DMS 273 treated with DMSO at 0.1 percent for 48 hours (cell line): ENCODE measurements around the gene UBA1.

ENCODE experiments used
- DNase-seq: peaks from one replicate; lab custom pipeline; 2025; lab: John Stamatoyannopoulos, UW

Gene UBA1

DNA sequence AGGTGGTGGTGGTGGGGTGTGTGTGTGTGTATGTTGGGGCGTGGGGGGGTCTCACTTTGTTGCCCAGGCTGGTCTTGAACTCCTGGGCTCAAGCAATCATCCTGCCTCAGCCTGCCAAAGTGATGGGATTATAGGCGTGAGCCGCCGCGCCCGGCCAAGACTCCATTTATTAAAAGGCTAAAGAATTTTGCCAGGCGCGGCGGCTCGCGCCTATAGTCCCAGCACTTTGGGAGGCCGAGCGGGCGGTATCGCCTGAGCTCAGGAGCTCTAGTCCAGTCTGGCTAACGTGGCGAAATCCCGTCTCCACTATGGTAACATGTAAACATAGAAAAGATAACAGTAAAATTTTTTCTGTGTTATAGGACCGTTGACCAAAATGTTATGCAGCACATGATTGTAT lies 3.7 kb upstream of the UBA1 start:
- DNase-seq = no peak

DNA sequence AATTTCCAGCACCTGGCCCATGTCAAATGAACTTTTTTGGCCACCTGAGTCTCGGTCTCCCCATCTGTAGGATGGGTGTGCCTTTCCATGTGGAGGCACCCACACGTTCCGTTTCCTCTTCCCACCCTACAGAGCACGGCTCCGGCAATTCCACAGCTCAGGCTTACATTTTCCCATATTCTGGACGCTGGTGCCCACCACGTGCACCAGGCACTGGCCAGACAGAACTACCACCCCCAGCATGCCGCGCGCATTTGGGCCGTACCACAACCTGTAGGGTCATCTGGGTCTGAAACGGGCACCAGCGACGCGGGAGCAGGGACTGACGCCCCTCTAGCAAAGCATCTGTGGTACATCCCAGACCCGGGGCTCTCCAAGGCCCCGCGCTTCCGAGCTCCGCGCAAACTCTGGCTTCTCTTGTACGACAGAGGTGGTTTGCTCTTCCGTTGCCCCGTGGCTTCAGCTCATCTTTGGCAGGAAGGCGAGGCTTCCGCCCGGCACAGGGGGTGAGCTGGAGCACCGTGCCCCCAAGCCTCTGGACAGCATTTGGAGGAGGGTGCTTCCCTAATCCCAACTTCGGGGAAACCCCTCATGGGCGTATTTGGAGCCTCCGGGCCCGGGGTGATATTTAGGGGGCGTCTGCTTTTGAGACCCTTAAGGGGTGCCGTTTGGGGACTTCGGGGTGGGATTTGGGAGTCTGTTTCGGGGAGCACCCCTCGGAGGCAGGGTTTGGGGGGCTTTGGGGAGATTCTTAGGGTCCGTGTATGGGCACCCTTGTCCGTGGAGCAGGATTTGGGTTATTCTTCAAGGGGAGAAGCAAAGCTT lies 3.0 kb upstream of the UBA1 start:
- peak; percentile 85 for DNase-seq

DNA sequence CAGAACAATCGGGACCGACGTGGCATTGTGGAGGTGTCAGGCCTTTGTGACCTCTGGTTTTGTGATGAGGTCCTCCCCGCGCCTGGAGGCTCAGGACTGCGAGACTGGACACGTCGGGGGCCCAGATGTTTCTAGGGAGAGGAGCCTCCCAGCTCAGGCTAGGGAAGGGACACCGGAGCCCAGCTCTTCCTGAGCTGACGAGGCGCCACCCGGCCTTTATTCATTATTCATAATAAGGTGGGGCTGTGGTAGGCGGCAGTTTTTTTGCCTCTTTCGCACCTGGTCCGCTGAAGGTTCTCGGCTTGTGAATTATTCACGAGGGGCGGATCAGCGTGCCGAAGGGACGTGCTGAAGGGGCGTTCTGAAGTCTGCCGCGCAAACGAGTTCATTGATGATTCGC lies 2.3 kb upstream of the UBA1 start:
- no peak for DNase-seq

DNA sequence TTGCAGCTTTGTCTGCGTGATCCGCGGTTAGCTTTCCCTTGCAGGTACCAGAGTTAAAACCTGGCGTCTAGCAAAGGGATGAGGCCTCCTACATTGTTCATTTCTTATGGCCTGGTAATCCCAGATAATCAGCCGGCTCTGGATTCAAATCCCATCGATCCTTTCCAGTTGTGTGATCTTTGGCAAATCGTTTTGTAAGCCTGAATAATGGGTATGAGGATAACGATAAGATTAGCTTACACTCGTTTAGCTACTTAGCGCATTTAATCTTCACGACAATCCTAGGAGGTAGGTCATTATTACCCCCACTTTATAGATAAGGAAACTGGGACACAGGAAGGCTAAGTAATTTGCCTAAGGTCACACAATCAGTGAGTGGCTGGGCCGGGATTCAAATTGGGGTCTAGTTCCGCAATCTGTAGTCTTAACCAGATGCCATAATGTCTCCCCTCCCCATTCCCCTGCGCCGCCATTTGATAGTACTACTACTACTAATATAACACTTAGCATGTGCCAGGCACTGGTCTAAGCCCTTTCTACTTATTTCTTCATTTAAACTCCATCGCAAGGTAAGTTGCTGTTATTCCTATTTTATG lies 1.7 kb upstream of the UBA1 start:
- DNase-seq = no peak

DNA sequence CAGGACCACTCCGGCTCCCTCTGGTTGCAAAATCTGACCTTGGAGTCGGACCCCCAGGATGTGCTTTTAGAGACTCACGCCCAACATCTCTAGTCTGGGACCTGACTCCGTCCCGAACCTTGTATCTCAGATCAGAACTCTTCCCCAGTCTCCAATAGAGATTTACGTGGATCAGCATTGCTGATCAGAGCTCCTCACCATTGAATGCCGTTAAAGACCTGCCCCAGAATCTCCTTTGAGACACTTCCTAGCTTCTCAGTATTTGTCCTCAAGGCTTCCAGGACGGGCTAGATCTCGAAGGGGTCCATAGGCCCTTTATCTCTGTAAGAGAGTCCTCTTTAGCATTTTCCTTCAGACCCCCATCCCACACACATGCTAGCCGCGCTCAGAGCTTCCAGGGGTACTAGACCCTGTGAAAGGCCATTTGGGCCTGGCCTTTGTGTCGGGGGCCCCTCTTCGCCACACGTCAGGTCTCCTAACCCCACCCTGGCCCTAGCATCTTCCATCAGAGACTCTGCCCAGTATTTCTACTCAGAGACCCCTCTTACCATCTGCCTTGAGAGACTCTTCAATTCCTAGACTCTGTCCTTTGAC lies 662 bp downstream of the UBA1 start:
- no peak for DNase-seq

DNA sequence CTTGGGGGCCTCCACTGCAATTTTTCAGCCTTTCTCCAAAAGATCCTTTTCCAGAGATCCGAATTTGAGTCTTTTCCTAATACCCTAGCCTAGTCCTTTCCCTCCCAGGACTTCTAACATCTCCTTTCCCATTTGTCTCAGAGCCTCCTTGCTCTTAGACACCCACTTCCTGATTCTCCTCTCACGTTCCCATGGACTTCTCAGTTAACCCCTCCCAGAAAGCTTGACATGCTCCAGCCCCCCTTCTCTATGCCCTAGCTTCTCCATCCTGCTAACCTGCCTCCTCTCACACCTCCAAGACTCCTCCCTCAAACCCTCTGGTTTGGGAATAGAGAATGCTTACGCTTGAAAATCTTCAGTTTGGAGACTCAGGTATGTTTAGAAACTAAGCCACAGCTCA lies 2.5 kb downstream of the UBA1 start:
- DNase-seq = no peak

DNA sequence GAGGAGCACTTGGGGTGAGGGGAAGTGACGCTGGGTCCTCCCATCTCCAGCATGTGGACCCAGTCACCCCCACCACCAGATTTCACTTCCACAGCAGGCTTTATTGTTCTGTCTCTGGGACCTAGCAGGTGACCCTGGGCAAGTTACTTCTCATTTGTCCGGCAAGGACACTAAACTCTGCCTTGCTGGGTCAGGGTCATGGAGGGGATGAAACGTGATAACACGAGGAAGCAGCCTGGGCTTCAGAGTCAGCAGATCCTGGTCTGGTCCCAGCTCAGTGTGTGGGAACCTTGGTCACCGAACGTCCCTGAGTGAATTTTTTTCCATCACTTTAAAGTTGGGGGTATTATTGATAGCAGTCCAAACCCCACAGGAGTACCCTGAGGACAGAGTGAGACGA lies 3.9 kb downstream of the UBA1 start:
- DNase-seq = no peak

DNA sequence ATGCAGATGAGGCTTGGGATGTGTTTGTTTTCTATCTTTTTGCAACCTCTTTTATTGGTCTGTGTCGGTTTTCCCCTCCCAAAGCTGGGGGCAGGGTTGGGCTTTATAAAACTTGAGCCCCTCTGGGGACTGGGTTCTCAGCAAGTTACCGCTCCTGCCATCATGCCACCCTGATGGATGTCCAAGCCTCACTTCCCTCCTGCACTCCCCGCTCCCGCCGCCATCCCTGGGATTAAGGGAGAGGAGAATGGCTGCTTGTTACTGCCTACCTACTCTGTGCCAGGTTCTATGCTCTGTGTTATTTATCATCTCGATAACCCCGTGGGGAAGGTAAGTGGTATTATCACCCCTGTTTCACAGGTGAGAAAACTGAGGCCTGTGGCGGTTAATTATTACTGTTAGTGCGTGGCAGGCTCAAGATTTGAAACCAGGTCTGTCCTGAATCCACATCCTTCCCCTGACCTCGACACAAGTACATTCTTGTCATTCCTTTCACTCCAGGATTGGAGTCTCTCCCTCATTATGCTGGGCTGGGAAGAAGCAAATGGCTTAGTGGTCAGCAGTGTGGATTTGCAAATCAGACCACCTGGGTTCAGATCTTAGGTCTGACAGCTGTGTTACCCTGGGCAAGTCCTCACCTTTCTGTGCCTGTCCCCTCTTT lies 4.5 kb downstream of the UBA1 start:
- no peak for DNase-seq

DNA sequence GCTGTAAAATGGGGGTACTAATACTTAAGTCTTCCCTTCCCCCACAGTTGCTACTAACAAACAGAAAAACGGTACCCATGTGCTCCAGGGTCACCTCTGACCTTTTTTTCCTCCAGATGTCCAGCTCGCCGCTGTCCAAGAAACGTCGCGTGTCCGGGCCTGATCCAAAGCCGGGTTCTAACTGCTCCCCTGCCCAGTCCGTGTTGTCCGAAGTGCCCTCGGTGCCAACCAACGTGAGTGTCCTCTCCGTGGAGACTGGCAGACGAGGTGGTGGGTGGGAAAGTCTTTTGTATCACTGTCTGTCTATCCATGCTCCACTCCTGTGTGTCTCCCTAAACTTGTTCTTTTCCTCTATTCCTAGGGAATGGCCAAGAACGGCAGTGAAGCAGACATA lies 5.1 kb downstream of the UBA1 start:
- DNase-seq = no peak

DNA sequence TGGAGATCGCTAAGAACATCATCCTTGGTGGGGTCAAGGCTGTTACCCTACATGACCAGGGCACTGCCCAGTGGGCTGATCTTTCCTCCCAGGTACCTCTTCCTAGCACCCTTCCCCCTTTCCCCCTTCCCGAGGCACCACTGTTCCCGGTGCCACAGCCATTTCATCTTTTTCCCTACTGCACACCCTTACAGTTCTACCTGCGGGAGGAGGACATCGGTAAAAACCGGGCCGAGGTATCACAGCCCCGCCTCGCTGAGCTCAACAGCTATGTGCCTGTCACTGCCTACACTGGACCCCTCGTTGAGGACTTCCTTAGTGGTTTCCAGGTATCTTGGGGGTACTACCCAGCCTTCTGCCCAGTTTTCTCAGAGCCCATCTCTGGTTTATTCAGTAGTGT lies 5.7 kb downstream of the UBA1 start:
- no peak for DNase-seq

DNA sequence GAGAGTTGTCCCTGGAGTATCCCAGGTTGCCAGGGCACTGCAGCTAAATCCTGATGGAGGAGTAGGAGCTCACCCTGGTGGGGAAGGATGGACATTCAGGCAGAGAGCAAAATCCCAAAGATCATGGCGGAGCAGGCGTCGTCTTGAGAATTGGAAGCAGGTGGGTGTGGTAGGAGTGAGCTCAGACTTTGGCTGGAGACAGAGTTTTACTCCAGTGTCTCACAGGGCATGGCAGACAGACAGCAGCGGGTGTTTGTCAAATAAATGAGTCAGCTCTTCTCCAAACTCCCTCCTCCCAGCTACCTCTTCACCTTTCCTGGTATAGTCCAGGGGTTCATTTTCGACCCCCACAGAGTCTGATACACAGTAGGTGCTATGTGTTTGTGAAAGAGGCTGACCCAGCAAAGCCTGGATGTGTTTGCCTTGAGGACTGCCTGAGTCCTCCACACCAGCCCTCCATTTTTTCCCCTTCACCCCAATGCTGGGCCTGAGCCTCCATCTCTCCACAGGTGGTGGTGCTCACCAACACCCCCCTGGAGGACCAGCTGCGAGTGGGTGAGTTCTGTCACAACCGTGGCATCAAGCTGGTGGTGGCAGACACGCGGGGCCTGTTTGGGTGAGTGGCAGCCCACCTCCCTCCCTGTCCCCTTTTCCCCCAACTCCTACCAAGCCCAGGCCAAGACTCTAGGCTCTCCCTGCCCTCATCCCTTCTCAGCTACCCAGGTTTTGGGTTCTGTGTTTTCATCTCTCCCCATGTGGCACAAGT lies 6.9 kb downstream of the UBA1 start:
- no peak for DNase-seq

DNA sequence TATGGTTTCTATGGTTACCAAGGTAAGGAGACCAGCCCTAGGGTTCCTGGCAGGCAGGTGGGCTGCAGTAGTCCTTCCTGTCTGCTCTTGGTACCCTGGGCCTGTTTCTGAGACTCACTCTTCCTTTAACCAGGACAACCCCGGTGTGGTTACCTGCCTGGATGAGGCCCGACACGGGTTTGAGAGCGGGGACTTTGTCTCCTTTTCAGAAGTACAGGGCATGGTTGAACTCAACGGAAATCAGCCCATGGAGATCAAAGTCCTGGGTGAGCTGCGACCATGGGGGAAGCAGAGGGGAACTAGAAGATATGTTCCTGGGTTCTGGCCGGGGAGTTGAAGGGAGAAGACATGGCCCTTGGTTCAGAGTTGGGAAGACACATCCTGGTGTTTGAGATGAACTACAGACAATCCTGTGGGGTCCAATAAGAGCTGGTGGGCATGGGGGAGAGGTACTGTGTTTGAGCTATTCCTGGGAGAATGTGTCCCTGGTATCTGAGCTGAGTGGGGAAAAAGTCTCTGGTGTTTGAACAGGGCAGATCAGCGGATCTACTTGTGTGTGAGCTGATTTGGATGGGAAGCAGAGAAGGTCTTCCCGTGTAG lies 7.8 kb downstream of the UBA1 start:
- no peak for DNase-seq

DNA sequence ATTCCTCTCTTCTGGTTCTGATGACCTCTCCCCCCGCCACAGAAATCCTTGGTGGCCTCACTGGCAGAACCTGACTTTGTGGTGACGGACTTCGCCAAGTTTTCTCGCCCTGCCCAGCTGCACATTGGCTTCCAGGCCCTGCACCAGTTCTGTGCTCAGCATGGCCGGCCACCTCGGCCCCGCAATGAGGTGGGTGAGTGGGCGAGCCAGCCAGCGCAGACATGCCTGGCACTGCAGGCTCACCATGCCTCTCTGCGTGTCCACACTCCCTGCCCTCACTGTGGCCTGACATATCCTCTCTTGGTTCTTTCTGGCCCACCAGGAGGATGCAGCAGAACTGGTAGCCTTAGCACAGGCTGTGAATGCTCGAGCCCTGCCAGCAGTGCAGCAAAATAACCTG lies 8.7 kb downstream of the UBA1 start:
- no peak for DNase-seq

DNA sequence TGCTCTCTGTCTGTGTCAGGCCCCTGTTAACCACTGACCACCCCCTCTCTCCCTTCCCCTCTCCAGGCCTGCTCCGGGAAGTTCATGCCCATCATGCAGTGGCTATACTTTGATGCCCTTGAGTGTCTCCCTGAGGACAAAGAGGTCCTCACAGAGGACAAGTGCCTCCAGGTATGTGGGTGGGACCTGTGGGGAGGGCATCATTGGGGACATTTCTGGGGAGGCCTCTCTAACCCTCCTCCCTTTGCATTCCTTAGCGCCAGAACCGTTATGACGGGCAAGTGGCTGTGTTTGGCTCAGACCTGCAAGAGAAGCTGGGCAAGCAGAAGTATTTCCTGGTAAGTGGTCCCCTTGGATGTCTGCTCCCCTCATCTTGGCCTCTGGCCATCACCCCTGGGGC lies 9.2 kb downstream of the UBA1 start:
- DNase-seq = no peak

DNA sequence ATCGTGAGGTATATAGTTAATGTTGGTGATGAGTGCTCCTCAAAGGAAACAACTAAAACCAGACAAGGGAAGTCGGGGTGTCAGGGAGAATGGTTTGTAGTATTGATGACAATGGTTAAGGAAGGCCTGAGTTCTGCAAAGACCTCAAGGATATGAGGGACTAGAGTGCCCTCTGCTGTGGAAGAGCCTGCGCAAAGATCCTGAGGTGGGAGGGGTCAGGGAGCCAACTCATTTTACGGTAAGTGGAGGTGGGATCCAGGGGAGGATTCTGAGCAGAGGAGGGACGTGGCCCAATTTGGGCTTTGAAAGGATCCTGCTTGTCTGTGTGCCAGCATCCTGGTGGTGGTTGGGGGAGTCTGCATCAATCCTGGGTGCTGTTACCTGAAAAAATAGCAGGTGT lies 11.3 kb downstream of the UBA1 start:
- no peak for DNase-seq

DNA sequence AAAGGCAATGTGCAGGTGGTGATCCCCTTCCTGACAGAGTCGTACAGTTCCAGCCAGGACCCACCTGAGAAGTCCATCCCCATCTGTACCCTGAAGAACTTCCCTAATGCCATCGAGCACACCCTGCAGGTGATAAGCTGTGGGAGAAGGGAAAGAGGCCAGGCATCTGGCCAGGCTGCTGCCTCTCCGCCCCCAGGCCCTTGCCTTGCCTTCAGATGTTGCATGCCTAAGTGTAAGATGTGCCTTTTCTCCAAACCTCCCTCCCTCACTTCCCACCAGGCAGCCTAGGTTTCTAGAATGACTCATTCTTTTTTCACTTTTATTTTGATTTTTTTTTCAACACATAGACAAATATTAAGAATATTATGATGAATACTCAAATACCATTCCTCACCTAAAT lies 12.7 kb downstream of the UBA1 start:
- DNase-seq = no peak

DNA sequence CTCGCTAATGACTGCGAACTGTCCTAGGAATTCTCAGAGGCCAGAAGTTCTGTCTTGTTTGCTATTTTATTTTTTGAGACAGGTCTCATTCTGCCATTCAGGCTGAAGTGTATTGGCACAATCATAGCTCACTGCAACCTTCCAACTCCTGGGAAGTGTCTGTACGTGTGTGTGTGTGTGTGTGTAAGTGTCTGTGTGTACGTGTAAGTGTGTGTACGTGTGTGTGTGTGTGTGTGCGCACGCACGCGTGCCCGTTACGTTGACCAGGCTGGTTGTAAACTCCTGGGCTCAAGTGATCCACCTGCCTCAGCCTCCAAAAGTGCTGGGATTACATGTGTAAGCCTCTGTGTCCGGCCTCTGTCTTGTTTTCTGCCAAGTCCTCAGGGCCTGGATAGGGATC lies 14.5 kb downstream of the UBA1 start:
- DNase-seq = no peak

DNA sequence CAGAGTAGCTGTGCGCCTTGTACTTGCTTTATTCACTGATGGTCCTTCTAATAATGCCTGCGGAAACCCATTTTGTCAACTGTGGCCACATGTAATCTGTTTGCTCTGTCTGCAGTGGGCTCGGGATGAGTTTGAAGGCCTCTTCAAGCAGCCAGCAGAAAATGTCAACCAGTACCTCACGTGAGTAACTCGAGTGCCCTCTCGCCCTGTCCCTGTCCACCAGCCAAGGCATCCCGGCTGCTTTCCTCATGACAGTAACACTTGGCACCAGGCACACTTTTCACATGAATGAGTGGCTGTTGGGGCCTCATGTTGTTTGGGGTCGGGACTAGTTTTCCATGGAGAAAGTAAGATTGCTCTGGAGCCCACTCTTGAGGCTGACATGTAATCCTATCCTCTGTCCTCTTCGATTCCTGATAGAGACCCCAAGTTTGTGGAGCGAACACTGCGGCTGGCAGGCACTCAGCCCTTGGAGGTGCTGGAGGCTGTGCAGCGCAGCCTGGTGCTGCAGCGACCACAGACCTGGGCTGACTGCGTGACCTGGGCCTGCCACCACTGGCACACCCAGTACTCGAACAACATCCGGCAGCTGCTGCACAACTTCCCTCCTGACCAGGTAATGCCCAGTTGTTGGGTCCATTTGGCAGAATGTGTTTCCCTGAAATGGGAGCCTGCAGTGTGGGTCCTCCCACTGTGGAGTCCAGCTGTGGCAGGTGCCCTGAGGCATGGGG lies 16.0 kb downstream of the UBA1 start:
- no peak for DNase-seq

DNA sequence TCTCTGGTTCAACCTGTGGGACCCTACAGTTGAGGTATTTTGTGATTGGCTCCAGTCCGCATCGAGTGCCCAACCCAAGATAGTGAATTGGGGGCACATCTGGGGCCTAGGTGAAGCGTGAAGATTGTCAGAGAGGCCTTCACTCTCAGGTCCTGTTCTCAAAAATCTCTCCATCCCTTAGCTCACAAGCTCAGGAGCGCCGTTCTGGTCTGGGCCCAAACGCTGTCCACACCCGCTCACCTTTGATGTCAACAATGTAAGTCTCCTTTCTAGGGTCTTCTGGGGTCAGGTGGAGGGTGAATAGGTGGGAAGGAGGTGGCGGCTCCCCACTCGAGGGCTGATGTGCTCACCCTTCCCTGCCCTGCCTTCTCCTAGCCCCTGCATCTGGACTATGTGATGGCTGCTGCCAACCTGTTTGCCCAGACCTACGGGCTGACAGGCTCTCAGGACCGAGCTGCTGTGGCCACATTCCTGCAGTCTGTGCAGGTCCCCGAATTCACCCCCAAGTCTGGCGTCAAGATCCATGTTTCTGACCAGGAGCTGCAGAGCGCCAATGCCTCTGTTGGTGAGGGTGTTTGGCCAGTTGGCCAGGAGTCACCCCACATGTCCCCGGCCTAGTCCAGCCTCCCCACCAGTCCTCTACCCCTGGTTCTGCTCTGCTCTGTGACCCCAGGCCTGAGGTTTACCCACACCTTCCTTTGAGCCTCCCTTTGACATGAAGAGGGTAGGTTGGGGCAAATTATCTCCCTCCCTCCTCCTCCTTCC lies 17.2 kb downstream of the UBA1 start:
- DNase-seq = no peak
